Upper lobe of left lung (tissue), 6 donors: ENCODE data around the gene PCDHGA7. TPM values are rescaled to one million over a fixed set of nuclear protein-coding genes. Genes with fewer than 3 reads are reported as not detected.
"Not testable (repeated sequence)": the region's sequence is repeated elsewhere in the genome, so short reads cannot be mapped to it uniquely, and the experiment has no call there.

Experiments
- ATAC-seq, 2 donors: fragments of 200-7000 bp; cut with Tn5 transposase; one replicate each; pipeline ENCODE4 v1.9.1; 2022; ENCODE audit warnings: mild to moderate bottlenecking in 2 of 2, moderate library complexity in 2 of 2; ENCODE audit not compliant: low FRiP score in 2 of 2
- DNase-seq, 2 donors: peaks; one replicate each; pipeline ENCODE4 v3.0.0-alpha.2; 2019 to 2020
- H3K27ac ChIP-seq, 4 donors: fragments of 200-600 bp; sonication (generic); one replicate each; pipeline ENCODE4 v1.5.1; 2016 to 2019
- H3K27me3 ChIP-seq, 4 donors: fragments of 200-600 bp; sonication (generic); one replicate each; pipeline ENCODE4 v1.5.1; 2017 to 2019
- H3K36me3 ChIP-seq, 4 donors: fragments of 200-600 bp; sonication (generic); one replicate each; pipeline ENCODE4 v1.5.1; 2016 to 2019
- H3K4me1 ChIP-seq, 4 donors: fragments of 200-600 bp; sonication (generic); one replicate each; pipeline ENCODE4 v1.5.1; 2018 to 2019
- H3K4me3 ChIP-seq, 4 donors: fragments of 200-600 bp; sonication (generic); one replicate each; pipeline ENCODE4 v1.5.1; 2017 to 2019; ENCODE audit warnings: mild to moderate bottlenecking in 2 of 4, moderate library complexity in 1 of 4
- H3K9me3 ChIP-seq, 4 donors: fragments of 200-600 bp; sonication (generic); one replicate each; pipeline ENCODE4 v1.5.1; 2018 to 2019
- EP300 ChIP-seq, 4 donors: sonication (generic); formaldehyde crosslinking; IDR thresholded peaks; one replicate each; pipeline ENCODE4 v1.5.1; 2017; ENCODE audit warnings: antibody characterized with exemption in 4 of 4, control low read depth in 2 of 4
- POLR2A ChIP-seq, 4 donors: fragments of 450-650 bp; IDR thresholded peaks; one replicate each; pipeline ENCODE4 v1.5.1; 2016 to 2017; ENCODE audit warnings: antibody characterized with exemption in 4 of 4, mild to moderate bottlenecking in 2 of 4
- POLR2AphosphoS5 ChIP-seq, 2 donors: sonication (generic); formaldehyde crosslinking; IDR thresholded peaks; one replicate each; pipeline ENCODE4 v1.5.1; 2017; ENCODE audit warnings: antibody characterized with exemption in 2 of 2
- WGBS, 2 donors: methylation state at CpG; one replicate each; pipeline ENCODE4 v1.1.5; 2017 to 2018; 5-methylcytosine and 5-hydroxymethylcytosine counted together
- total RNA-seq, 6 donors: library from RNA; depleted of rRNA in 4 of 6; stranded (reverse); fragments of >200 nt in 4 of 6; gene quantifications; one replicate each; pipeline versions ENCODE4 v1.1.0 to v1.2.1, GENCODE V29; 2016 to 2021
- TF ChIP-seq, protein P1 (sequence below), 6 experiments: fragments of 450-650 bp in 4 of 6; fragments of 200-600 bp in 2 of 6; sonication (generic) in 2 of 6; IDR thresholded peaks; one replicate each; pipeline ENCODE4 v1.5.1; 2016 to 2019; ENCODE audit warnings: antibody characterized with exemption in 6 of 6
- donor health status: DM: no; HTN: no; CAD: no; lungs with moderate emphysema.
- donor health status: DM: no; HTN: yes; CAD: no; lungs with severe emphysema.

Gene PCDHGA7
- total RNA-seq, 6 donors from 2014 or later = 1.2 to 13.6 (median 2.7) TPM

DNA sequence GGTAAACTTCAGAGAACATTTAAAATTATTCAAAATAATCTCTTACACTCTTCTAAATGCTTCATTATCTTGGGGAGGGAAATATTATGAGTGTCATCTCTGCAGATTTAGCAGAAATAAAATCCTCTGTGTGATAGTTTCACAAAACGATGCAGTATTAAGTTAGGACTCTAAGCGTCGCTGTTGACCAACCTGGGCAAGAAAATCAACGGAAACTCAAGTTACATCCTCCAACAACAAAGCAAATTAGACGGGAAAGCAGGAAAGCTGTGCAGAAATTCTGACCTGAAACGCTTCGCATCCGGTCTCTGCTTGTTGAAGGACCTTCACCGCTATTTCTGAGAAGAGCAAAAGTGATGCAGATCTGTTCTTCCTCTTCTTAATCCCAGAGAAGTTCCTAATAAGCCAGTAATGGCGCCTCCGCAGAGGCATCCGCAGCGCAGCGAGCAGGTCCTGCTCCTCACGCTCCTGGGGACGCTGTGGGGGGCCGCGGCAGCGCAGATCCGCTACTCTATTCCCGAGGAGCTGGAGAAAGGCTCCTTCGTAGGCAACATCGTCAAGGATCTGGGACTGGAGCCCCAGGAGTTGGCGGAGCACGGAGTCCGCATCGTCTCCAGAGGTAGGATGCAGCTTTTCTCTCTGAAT lies 8.7 kb upstream of the PCDHGA7 start, which contains the start of gene PCDHGA6:
Gene PCDHGA6 (plus strand): TSS at position 219 of the 645 bp plus-strand sequence. CDS start 193 bp downstream, at position 412.
- Histone ChIP-seq H3K36me3 (no peaks in the 10 kb centered on the region), H3K9me3 (peaks cover 68 to 89% (median 83%) of the 10 kb centered on the region in 4 donors), H3K27me3 (no peaks in the 10 kb centered on the region), H3K4me3 (peak within 1 kb of the TSS in 3 of 4 donors; percentile 7 to 33 (median 7)), H3K27ac (no peak within 1 kb of the TSS), H3K4me1 (no peaks in the 10 kb centered on the region)
- DNase-seq (peak in 1 of 2 donors; percentile 59), ATAC-seq (no peak)
- WGBS, 2 donors = 13 to 21% methylated on average over 22 to 27 of the region's 27 CpGs
- TF ChIP-seq EP300 (IDR thresholded peaks at IDR 0.05) (no peak), POLR2A (IDR thresholded peaks at IDR 0.05) (no peak), POLR2AphosphoS5 (IDR thresholded peaks at IDR 0.05) (no peak)
- TF ChIP-seq, protein P1, sequence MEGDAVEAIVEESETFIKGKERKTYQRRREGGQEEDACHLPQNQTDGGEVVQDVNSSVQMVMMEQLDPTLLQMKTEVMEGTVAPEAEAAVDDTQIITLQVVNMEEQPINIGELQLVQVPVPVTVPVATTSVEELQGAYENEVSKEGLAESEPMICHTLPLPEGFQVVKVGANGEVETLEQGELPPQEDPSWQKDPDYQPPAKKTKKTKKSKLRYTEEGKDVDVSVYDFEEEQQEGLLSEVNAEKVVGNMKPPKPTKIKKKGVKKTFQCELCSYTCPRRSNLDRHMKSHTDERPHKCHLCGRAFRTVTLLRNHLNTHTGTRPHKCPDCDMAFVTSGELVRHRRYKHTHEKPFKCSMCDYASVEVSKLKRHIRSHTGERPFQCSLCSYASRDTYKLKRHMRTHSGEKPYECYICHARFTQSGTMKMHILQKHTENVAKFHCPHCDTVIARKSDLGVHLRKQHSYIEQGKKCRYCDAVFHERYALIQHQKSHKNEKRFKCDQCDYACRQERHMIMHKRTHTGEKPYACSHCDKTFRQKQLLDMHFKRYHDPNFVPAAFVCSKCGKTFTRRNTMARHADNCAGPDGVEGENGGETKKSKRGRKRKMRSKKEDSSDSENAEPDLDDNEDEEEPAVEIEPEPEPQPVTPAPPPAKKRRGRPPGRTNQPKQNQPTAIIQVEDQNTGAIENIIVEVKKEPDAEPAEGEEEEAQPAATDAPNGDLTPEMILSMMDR (IDR thresholded peaks at IDR 0.05) = peak in 2 of 6 experiments; percentile 10 to 25

DNA sequence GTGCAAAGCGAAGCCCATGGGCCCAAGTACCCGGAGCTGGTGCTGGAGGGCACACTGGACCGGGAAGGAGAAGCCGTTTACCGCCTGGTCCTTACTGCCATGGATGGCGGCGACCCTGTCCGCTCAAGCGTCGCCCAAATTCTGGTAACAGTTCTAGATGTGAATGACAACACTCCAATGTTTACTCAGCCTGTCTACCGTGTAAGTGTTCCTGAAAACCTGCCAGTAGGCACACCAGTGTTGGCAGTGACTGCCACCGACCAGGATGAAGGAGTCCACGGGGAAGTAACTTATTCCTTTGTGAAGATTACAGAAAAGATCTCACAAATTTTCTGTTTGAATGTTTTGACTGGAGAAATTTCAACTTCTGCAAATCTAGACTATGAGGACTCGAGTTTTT lies 7.9 kb upstream of the PCDHGA7 start:
- no peak for ATAC-seq
- WGBS, 2 donors = 57 to 65% methylated on average over 6 to 14 of the region's 14 CpGs
- Histone ChIP-seq H3K9me3 (peaks cover 68 to 83% (median 82%) of the 10 kb centered on the region in 4 donors), H3K4me3 (no peak overlapping the region), H3K27me3 (no peaks in the 10 kb centered on the region), H3K27ac (no peak overlapping the region), H3K36me3 (no peaks in the 10 kb centered on the region), H3K4me1 (no peaks in the 10 kb centered on the region)
- DNase-seq = peak in 1 of 2 donors; percentile 32
- no peak for TF ChIP-seq POLR2A (IDR thresholded peaks at IDR 0.05)

DNA sequence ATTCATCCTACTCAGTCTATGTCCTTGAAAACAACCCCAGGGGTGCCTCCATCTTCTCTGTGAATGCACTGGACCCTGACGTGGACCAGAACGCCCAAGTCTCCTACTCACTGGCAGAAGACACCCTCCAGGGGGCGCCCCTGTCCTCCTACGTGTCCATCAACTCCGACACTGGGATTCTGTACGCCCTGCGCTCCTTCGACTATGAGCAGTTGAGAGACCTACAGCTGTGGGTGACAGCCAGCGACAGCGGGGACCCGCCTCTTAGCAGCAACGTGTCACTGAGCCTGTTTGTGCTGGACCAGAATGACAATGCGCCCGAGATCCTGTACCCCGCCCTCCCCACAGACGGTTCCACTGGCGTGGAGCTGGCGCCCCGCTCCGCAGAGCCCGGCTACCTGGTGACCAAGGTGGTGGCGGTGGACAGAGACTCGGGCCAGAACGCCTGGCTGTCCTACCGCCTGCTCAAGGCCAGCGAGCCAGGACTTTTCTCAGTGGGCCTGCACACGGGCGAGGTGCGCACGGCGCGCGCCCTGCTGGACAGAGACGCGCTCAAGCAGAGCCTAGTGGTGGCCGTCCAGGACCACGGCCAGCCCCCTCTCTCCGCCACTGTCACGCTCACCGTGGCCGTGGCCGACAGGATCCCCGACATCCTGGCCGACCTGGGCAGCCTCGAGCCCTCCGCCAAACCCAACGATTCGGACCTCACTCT lies 6.9 kb upstream of the PCDHGA7 start:
- DNase-seq (peak in 1 of 2 donors; percentile 53), ATAC-seq (peak in 1 of 2 donors; percentile 11)
- H3K36me3 ChIP-seq, H3K4me1 ChIP-seq, H3K4me3 ChIP-seq, H3K27ac ChIP-seq, H3K27me3 ChIP-seq: not testable (repeated sequence)
- H3K9me3 ChIP-seq = peaks cover 65 to 78% (median 74%) of the 10 kb centered on the region in 4 donors
- WGBS, 2 donors = 42 to 47% methylated on average over 10 to 19 of the region's 48 CpGs

DNA sequence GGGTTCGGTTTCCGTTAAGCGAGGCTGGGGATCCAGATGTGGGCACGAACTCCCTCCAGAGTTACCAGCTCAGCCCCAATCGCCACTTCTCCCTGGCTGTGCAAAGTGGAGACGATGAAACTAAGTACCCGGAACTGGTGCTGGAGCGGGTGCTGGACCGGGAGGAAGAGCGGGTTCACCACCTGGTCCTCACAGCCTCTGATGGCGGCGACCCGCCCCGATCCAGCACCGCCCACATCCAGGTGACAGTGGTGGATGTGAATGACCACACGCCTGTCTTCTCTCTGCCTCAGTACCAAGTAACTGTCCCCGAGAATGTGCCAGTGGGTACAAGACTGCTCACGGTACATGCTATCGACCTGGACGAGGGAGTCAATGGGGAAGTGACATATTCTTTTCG lies 803 bp downstream of the PCDHGA7 start:
- WGBS, 2 donors = 34 to 35% methylated on average over 18 to 21 of the region's 21 CpGs
- no peak for ATAC-seq
- Histone ChIP-seq H3K27me3 (no peaks in the 10 kb centered on the region), H3K27ac (no peak overlapping the region), H3K4me1 (no peaks in the 10 kb centered on the region), H3K9me3 (peaks cover 35 to 71% (median 57%) of the 10 kb centered on the region in 4 donors), H3K36me3 (no peaks in the 10 kb centered on the region), H3K4me3 (no peak overlapping the region)
- DNase-seq = no peak
- TF ChIP-seq POLR2A (IDR thresholded peaks at IDR 0.05) (no peak), EP300 (IDR thresholded peaks at IDR 0.05) (no peak), POLR2AphosphoS5 (IDR thresholded peaks at IDR 0.05) (no peak)
- TF ChIP-seq, protein P1 (IDR thresholded peaks at IDR 0.05) = no peak

DNA sequence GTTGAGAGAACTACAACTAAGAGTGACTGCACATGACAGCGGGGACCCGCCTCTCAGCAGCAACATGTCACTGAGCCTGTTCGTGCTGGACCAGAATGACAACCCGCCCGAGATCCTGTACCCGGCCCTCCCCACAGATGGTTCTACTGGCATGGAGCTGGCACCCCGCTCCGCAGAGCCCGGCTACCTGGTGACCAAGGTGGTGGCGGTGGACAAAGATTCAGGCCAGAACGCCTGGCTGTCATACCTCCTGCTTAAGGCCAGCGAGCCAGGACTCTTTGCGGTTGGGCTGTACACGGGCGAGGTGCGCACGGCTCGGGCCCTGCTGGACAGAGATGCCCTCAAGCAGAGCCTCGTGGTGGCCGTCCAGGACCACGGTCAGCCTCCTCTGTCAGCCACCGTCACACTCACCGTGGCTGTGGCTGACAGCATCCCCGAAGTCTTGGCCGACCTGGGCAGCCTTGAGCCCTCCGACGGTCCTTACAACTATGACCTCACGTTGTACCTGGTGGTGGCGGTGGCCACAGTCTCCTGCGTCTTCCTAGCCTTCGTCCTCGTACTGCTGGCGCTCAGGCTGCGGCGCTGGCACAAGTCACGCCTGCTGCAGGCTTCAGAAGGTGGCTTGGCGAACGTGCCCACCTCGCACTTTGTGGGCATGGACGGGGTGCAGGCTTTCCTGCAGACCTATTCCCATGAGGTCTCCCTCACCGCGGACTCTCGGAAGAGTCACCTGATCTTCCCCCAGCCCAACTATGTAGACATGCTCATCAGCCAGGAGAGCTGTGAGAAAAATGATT lies 2.1 kb downstream of the PCDHGA7 start:
- no peak for DNase-seq
- TF ChIP-seq EP300 (IDR thresholded peaks at IDR 0.05) (no peak), POLR2A (IDR thresholded peaks at IDR 0.05) (no peak), POLR2AphosphoS5 (IDR thresholded peaks at IDR 0.05) (no peak)
- TF ChIP-seq, protein P1 (IDR thresholded peaks at IDR 0.05) = no peak
- Histone ChIP-seq H3K27ac (no peak overlapping the region), H3K4me3 (no peak overlapping the region), H3K9me3 (peaks cover 44 to 82% (median 67%) of the 10 kb centered on the region in 4 donors), H3K36me3 (no peaks in the 10 kb centered on the region), H3K27me3 (no peaks in the 10 kb centered on the region), H3K4me1 (no peaks in the 10 kb centered on the region)
- no peak for ATAC-seq
- 25 to 56% methylated on average over 9 to 36 of the region's 43 CpGs for WGBS, 2 donors
